Coronary artery (tissue), 2 donors: ENCODE data around the gene RGMA.

Source experiments
- DNase-seq: peaks from one replicate; pipeline ENCODE4 v3.0.0-alpha.2; 2017; ENCODE audit warnings: low spot score
- H3K27ac ChIP-seq, 2 donors: fragments of 200-600 bp; sonication (generic); one replicate each; pipeline ENCODE4 v1.5.1; 2016 to 2019
- H3K4me3 ChIP-seq: fragments of 200-600 bp; sonication (generic); 2 replicates; pipeline ENCODE4 v1.5.1; 2016; ENCODE audit warnings: mild to moderate bottlenecking, moderate library complexity
- CTCF ChIP-seq: fragments of 200-600 bp; sonication (generic); IDR thresholded peaks from one replicate; pipeline ENCODE4 v1.5.1; 2019; ENCODE audit warnings: antibody characterized with exemption

Gene RGMA

DNA sequence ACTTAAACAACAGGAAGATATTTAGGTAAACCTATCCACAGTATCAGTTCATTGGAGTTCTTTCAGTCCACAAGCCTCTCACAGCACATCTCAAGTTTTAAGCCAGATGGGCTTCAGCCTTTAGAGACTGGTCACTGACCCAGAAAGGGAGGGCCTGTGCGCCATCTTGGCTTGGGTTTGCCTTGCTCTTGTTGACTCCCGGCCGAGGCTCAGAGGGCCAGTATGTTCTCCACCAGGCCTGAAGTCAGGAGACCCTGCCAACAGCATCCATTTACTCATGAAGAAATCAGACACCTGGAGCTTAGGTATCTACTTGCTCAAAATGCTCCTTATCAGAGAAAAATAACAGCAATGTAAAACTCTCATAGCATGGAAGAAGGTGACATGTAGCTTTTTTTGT, 6.2 kb downstream of the RGMA start:
- no peak for TF ChIP-seq CTCF
- Histone ChIP-seq H3K4me3 (no peak overlapping the region), H3K27ac (no peak overlapping the region)
- DNase-seq, result no peak

DNA sequence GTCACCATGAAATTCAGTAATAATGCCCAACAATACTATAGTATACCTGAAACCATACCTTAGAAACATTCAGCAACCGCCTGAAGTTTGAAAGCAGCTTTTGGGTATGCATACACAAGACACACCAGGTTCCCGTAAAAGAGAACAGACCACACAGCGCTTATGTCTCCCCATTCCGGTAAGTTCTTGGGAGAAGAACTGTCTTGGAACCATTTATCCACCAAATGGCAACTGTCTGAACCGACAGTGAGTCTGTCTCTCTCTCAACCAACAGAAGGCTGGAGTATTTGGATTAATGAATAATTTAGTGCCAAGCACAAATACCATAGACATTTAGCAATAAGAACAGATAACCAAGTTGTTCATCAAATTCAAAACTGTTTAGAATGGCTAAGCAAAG, 7.6 kb downstream of the RGMA start:
- Histone ChIP-seq H3K4me3 (no peak overlapping the region), H3K27ac (no peak overlapping the region)
- TF ChIP-seq CTCF, result no peak
- no peak for DNase-seq

DNA sequence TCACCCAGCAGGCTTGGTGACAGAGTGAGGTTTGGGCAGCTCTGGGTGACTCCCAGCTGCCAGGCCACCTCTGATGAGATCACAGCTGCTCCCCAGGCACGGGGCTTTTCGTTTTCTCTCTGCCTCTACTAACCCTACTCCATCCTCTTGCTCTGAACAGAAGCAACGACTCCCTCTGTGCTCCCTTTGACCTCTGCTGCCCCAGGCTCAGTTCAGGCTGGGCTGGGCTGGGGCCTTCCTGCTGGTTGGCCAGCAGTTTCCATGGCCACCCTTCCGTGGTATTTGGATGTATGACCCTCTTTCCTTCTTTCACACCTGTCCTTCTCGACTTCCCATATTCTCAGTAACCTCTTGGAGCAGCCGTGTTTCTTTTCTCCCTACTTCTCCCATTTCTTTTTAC, 8.6 kb downstream of the RGMA start:
- no peak for DNase-seq
- no peak for TF ChIP-seq CTCF
- Histone ChIP-seq H3K27ac (no peak overlapping the region), H3K4me3 (no peak overlapping the region)

GRCh38 chr15:93076875-93077274, 12.1 kb downstream of the RGMA start:
- DNase-seq, result no peak
- no peak for TF ChIP-seq CTCF
- no peak overlapping the region for H3K27ac ChIP-seq
- no peak overlapping the region for H3K4me3 ChIP-seq

DNA sequence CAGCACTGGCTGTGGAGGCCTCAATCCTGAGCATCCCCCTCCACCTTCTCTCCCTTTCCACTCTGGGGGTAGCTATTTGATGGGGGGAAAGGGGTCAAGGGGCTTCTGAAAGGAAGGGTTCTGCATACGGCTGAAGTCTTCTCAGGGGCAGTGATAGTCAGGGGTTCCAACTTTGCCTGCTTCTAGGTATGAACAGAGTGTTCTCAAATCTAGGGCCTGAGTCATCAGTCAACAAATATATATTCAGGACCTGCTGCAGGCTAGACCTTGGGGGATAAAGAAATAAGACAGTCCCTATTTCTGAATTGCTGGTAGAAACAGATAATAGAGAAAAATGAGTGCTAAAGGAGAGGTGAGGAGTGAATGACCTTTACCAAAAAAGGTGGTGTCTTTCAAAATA, 12.8 kb downstream of the RGMA start:
- no peak for TF ChIP-seq CTCF
- DNase-seq, result no peak
- Histone ChIP-seq H3K4me3 (no peak overlapping the region), H3K27ac (no peak overlapping the region)

DNA sequence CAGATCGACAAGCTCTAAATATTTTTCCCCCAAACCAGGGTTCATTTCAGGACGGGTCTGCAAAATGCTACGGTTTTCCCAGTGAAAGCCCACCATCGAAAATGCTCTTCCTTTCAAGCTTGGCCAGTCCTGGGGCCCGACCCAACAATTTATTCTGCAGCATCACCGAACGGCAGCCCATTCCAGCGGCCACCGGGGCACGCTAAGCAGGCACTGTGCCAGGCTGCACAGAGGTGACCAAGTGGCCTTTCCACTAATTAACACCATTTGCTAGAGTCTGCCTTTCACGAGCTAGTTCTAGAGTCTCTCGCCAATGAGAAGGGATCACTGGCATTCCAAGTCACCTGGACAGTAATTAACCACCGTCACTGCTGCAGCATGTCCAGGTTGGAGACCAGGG, 14.4 kb downstream of the RGMA start:
- Histone ChIP-seq H3K27ac (no peak overlapping the region), H3K4me3 (no peak overlapping the region)
- DNase-seq, result no peak
- TF ChIP-seq CTCF, result no peak

GRCh38 chr15:93073465-93073952, 15.5 kb downstream of the RGMA start:
- peak overlapping the region in 1 of 2 donors; percentile 85 for H3K27ac ChIP-seq
- DNase-seq, result no peak
- no peak for TF ChIP-seq CTCF
- peak overlapping the region; percentile 87 for H3K4me3 ChIP-seq
